Breast epithelium (tissue), 4 donors: ENCODE measurements around the gene SFXN3. TPM values are rescaled to one million over a fixed set of nuclear protein-coding genes. Genes with fewer than 3 reads are reported as not detected.

Experiments
- DNase-seq, 2 donors: peaks; one replicate each; pipeline ENCODE4 v3.0.0-alpha.2; 2019; ENCODE audit warnings: low spot score in 2 of 2
- H3K27ac ChIP-seq, 2 donors: fragments of 200-600 bp; sonication (generic) in 1 of 2; one replicate each; pipeline ENCODE4 v1.5.1; 2016 to 2019; ENCODE audit warnings: mild to moderate bottlenecking in 1 of 2
- H3K27me3 ChIP-seq, 2 donors: fragments of 200-600 bp; sonication (generic) in 1 of 2; one replicate each; pipeline versions ENCODE4 v1.5.1 to v1.6.0; 2017 to 2019; ENCODE audit warnings: control low read depth in 1 of 2, mild to moderate bottlenecking in 1 of 2
- H3K36me3 ChIP-seq: fragments of 200-600 bp; one replicate; pipeline ENCODE4 v1.5.1; 2019
- H3K4me1 ChIP-seq, 2 donors: fragments of 200-600 bp; sonication (generic); one replicate each; pipeline ENCODE4 v1.5.1; 2016 to 2019; ENCODE audit warnings: control low read depth in 1 of 2
- H3K4me3 ChIP-seq, 3 donors: fragments of 200-600 bp; sonication (generic); 1 replicate in 2 of 3; 2 replicates in 1 of 3; pipeline ENCODE4 v1.5.1; 2016 to 2019; ENCODE audit warnings: mild to moderate bottlenecking in 3 of 3, moderate library complexity in 2 of 3
- H3K9me3 ChIP-seq, 2 donors: fragments of 200-600 bp; sonication (generic) in 1 of 2; one replicate each; pipeline ENCODE4 v1.5.1; 2016 to 2019; ENCODE audit warnings: control low read depth in 1 of 2
- CTCF ChIP-seq, 3 donors: fragments of 450-650 bp; IDR thresholded peaks; one replicate each; pipeline ENCODE4 v1.5.1; 2016 to 2017; ENCODE audit warnings: antibody characterized with exemption in 3 of 3, mild to moderate bottlenecking in 3 of 3, moderate library complexity in 3 of 3
- POLR2A ChIP-seq: fragments of 450-650 bp; IDR thresholded peaks from one replicate; pipeline ENCODE4 v1.6.1; 2016; ENCODE audit warnings: antibody characterized with exemption, mild to moderate bottlenecking, moderate library complexity
- POLR2AphosphoS5 ChIP-seq, 3 donors: sonication (generic); formaldehyde crosslinking; IDR thresholded peaks; one replicate each; pipeline ENCODE4 v1.6.1; 2017; ENCODE audit warnings: antibody characterized with exemption in 3 of 3
- intact Hi-C: fragments of 100-400 bp; cut with DNase I; formaldehyde crosslinking; loops from one replicate; pipeline ENCODE4 v1.15.1; 2023; ENCODE audit warnings: low total_unique reads
- total RNA-seq, 3 donors: library from RNA; depleted of rRNA; stranded (reverse); fragments of >200 nt; gene quantifications; one replicate each; pipeline ENCODE4 v1.1.0, GENCODE V29; 2016

Gene SFXN3
- total RNA-seq, 3 donors from 2014 or later: 63.7 to 90.4 (median 75.7) TPM

GRCh38 chr10:101015582-101015973 lies 15.5 kb upstream of the SFXN3 start:
- intact Hi-C loops: no loop called here
- TF ChIP-seq POLR2A (no peak), POLR2AphosphoS5 (IDR thresholded peaks at IDR 0.05) (no peak), CTCF (IDR thresholded peaks at IDR 0.05) (no peak)
- no peaks in the 10 kb centered on the region for H3K27me3 ChIP-seq
- peaks cover 3 to 9% of the 10 kb centered on the region in 2 donors for H3K4me1 ChIP-seq
- H3K27ac ChIP-seq: no peak overlapping the region
- H3K4me3 ChIP-seq: no peak overlapping the region
- H3K36me3 ChIP-seq: no peaks in the 10 kb centered on the region
- H3K9me3 ChIP-seq: no peaks in the 10 kb centered on the region
- DNase-seq: no peak

GRCh38 chr10:101016814-101017213 lies 14.2 kb upstream of the SFXN3 start:
- DNase-seq: no peak
- no peak for TF ChIP-seq POLR2AphosphoS5 (IDR thresholded peaks at IDR 0.05)
- TF ChIP-seq CTCF (IDR thresholded peaks at IDR 0.05): no peak
- TF ChIP-seq POLR2A: no peak
- H3K4me3 ChIP-seq: no peak overlapping the region
- no peak overlapping the region for H3K27ac ChIP-seq
- intact Hi-C loops: no loop called here
- H3K4me1 ChIP-seq: peaks cover 3 to 9% of the 10 kb centered on the region in 2 donors
- no peaks in the 10 kb centered on the region for H3K36me3 ChIP-seq
- H3K9me3 ChIP-seq: no peaks in the 10 kb centered on the region
- no peaks in the 10 kb centered on the region for H3K27me3 ChIP-seq

- intact Hi-C loops: no loop called here
- Histone ChIP-seq H3K27me3 (no peaks in the 10 kb centered on the region), H3K4me1 (peaks cover 3% of the 10 kb centered on the region in 2 donors), H3K36me3 (no peaks in the 10 kb centered on the region), H3K9me3 (no peaks in the 10 kb centered on the region), H3K27ac (peak overlapping the region in 1 of 2 donors; percentile 43), H3K4me3 (no peak overlapping the region)
- TF ChIP-seq CTCF (IDR thresholded peaks at IDR 0.05) (no peak), POLR2A (no peak), POLR2AphosphoS5 (IDR thresholded peaks at IDR 0.05) (no peak)
- DNase-seq: no peak
Measured at GRCh38 chr10:101018118-101018599, 12.9 kb upstream of the SFXN3 start.

- peak in 1 of 2 donors; percentile 68 for DNase-seq
- peaks cover 0 to 3% of the 10 kb centered on the region in 2 donors for H3K4me1 ChIP-seq
- H3K9me3 ChIP-seq: no peaks in the 10 kb centered on the region
- peak overlapping the region in 1 of 2 donors; percentile 43 for H3K27ac ChIP-seq
- H3K4me3 ChIP-seq: peak overlapping the region in 1 of 3 donors; percentile 40
- H3K27me3 ChIP-seq: no peaks in the 10 kb centered on the region
- TF ChIP-seq POLR2A (no peak), POLR2AphosphoS5 (IDR thresholded peaks at IDR 0.05) (no peak), CTCF (IDR thresholded peaks at IDR 0.05) (peak in 2 of 3 donors; percentile 47 to 59)
- no peaks in the 10 kb centered on the region for H3K36me3 ChIP-seq
- intact Hi-C loops: no loop called here
Measured at GRCh38 chr10:101018600-101019439, 12.2 kb upstream of the SFXN3 start.

- intact Hi-C loops: no loop called here
- no peak for DNase-seq
- Histone ChIP-seq H3K9me3 (no peaks in the 10 kb centered on the region), H3K4me1 (peaks cover 0 to 3% of the 10 kb centered on the region in 2 donors), H3K27ac (no peak overlapping the region), H3K4me3 (no peak overlapping the region), H3K27me3 (no peaks in the 10 kb centered on the region), H3K36me3 (no peaks in the 10 kb centered on the region)
- TF ChIP-seq POLR2AphosphoS5 (IDR thresholded peaks at IDR 0.05) (no peak), CTCF (IDR thresholded peaks at IDR 0.05) (no peak)
Measured at GRCh38 chr10:101019440-101019703, 11.7 kb upstream of the SFXN3 start.
